Liver (tissue), 9 donors: ENCODE measurements around the gene NUTM1. TPM values are rescaled to one million over a fixed set of nuclear protein-coding genes. Genes with fewer than 3 reads are reported as not detected.

Experiments
- DNase-seq: peaks from one replicate; pipeline ENCODE4 v3.0.0-alpha.2; 2017; ENCODE audit warnings: low spot score
- H3K27ac ChIP-seq, 2 donors: one replicate each; pipeline ENCODE4 v1.7.0; 2013; ENCODE audit warnings: inconsistent platforms in 2 of 2, low read length in 2 of 2, control low read depth in 1 of 2, low read depth in 1 of 2, mild to moderate bottlenecking in 1 of 2
- H3K27me3 ChIP-seq, 4 donors: one replicate each; pipeline versions ENCODE4 v1.6.1 to v1.7.0; 2013; ENCODE audit warnings: low read length in 3 of 4, inconsistent platforms in 1 of 4, mild to moderate bottlenecking in 1 of 4, moderate library complexity in 1 of 4; ENCODE audit not compliant: control insufficient read depth in 4 of 4, insufficient read depth in 4 of 4
- H3K36me3 ChIP-seq, 4 donors: one replicate each; pipeline versions ENCODE4 v1.6.1 to v1.7.0; 2013; ENCODE audit warnings: low read length in 3 of 4, mild to moderate bottlenecking in 3 of 4, low read depth in 1 of 4, moderate library complexity in 1 of 4; ENCODE audit not compliant: control insufficient read depth in 4 of 4, insufficient read depth in 3 of 4
- H3K4me1 ChIP-seq, 4 donors: one replicate each; pipeline versions ENCODE4 v1.6.1 to v1.7.0; 2013; ENCODE audit warnings: low read length in 3 of 4, mild to moderate bottlenecking in 3 of 4, moderate library complexity in 1 of 4; ENCODE audit not compliant: control insufficient read depth in 4 of 4, insufficient read depth in 4 of 4
- H3K4me3 ChIP-seq, 3 donors: one replicate each; pipeline versions ENCODE4 v1.6.1 to v1.7.0; 2013; ENCODE audit warnings: low read length in 3 of 3, control low read depth in 1 of 3, low read depth in 1 of 3, mild to moderate bottlenecking in 1 of 3
- H3K9ac ChIP-seq, 2 donors: one replicate each; pipeline ENCODE4 v1.7.0; 2013; ENCODE audit warnings: low read length in 2 of 2, mild to moderate bottlenecking in 2 of 2, moderate library complexity in 2 of 2, control low read depth in 1 of 2, low read depth in 1 of 2
- H3K9me3 ChIP-seq, 4 donors: one replicate each; pipeline versions ENCODE4 v1.6.1 to v1.7.0; 2013; ENCODE audit warnings: low read length in 3 of 4; ENCODE audit not compliant: control insufficient read depth in 4 of 4
- ATF3 ChIP-seq: IDR thresholded peaks from 2 replicates; pipeline ENCODE4 v1.6.1; 2016; ENCODE audit warnings: antibody characterized with exemption
- EGR1 ChIP-seq, 2 donors: IDR thresholded peaks; 2 replicates each; pipeline ENCODE4 v1.6.1; 2016 to 2018; ENCODE audit warnings: antibody characterized with exemption in 2 of 2, low read depth in 2 of 2
- FOXA1 ChIP-seq: IDR thresholded peaks from 2 replicates; pipeline ENCODE4 v1.6.1; 2016; ENCODE audit warnings: antibody characterized with exemption
- FOXA2 ChIP-seq: IDR thresholded peaks from 2 replicates; pipeline ENCODE4 v1.6.1; 2016; ENCODE audit warnings: antibody characterized with exemption
- GABPA ChIP-seq, 2 donors: IDR thresholded peaks in 1 of 2; conservative IDR thresholded peaks in 1 of 2; 2 replicates each; pipeline ENCODE4 v1.6.1; 2016; ENCODE audit warnings: antibody characterized with exemption in 2 of 2, mild to moderate bottlenecking in 1 of 2, moderate library complexity in 1 of 2
- HNF4A ChIP-seq, 2 donors: conservative IDR thresholded peaks; 2 replicates each; pipeline ENCODE4 v1.6.1; 2016; ENCODE audit warnings: antibody characterized with exemption in 2 of 2, mild to moderate bottlenecking in 2 of 2
- HNF4G ChIP-seq: IDR thresholded peaks from 2 replicates; pipeline ENCODE4 v1.6.1; 2016; ENCODE audit warnings: antibody characterized with exemption
- JUND ChIP-seq, 2 donors: IDR thresholded peaks; 2 replicates each; pipeline ENCODE4 v1.6.1; 2016; ENCODE audit warnings: antibody characterized with exemption in 2 of 2
- MAX ChIP-seq: IDR thresholded peaks from 2 replicates; pipeline ENCODE4 v1.6.1; 2016; ENCODE audit warnings: antibody characterized with exemption
- NR2F2 ChIP-seq: IDR thresholded peaks from 2 replicates; pipeline ENCODE4 v1.6.1; 2016; ENCODE audit warnings: antibody characterized with exemption
- RAD21 ChIP-seq, 2 donors: IDR thresholded peaks; 2 replicates each; pipeline ENCODE4 v1.6.1; 2016; ENCODE audit warnings: antibody characterized with exemption in 2 of 2, mild to moderate bottlenecking in 2 of 2
- REST ChIP-seq: IDR thresholded peaks from 2 replicates; pipeline ENCODE4 v1.6.1; 2016; ENCODE audit warnings: antibody characterized with exemption, mild to moderate bottlenecking
- RXRA ChIP-seq, 2 donors: IDR thresholded peaks; 2 replicates each; pipeline ENCODE4 v1.6.1; 2017 to 2018; ENCODE audit warnings: antibody characterized with exemption in 2 of 2, mild to moderate bottlenecking in 1 of 2
- SP1 ChIP-seq: IDR thresholded peaks from 2 replicates; pipeline ENCODE4 v1.6.1; 2018; ENCODE audit warnings: antibody characterized with exemption, mild to moderate bottlenecking
- TAF1 ChIP-seq: conservative IDR thresholded peaks from 2 replicates; pipeline ENCODE4 v1.6.1; 2016; ENCODE audit warnings: antibody characterized with exemption, mild to moderate bottlenecking
- YY1 ChIP-seq: IDR thresholded peaks from 2 replicates; pipeline ENCODE4 v1.6.1; 2016; ENCODE audit warnings: antibody characterized with exemption, mild to moderate bottlenecking
- WGBS: extraction: QIAGEN DNeasy Blood & Tissue Kit; methylation state at CpG from one replicate; pipeline ENCODE4 v1.1.7; 2013; 5-methylcytosine and 5-hydroxymethylcytosine counted together
- polyA plus RNA-seq, 2 donors: library from polyadenylated mRNA; stranded (reverse) in 1 of 2; unstranded in 1 of 2; fragments of 200-250 nt in 1 of 2; fragments of >200 nt in 1 of 2; fragmentation: Nextera tagmentation in 1 of 2; extraction: Ambion mirVana in 1 of 2; gene quantifications; one replicate each; pipeline versions ENCODE4 v1.2.1 to v1.2.3, GENCODE V29; 2013 to 2015
- total RNA-seq, 2 donors: library from RNA; depleted of rRNA; stranded (reverse); fragments of >200 nt; gene quantifications; one replicate each; pipeline ENCODE4 v1.2.3, GENCODE V29; 2014
- TF ChIP-seq, protein P1 (sequence below): fragments of 150-350 bp; IDR thresholded peaks from 2 replicates; pipeline ENCODE4 v1.5.1; 2017; ENCODE audit warnings: improper control_type of control experiment, low read depth, low read length; ENCODE audit not compliant: missing input control
- TF ChIP-seq, protein P2 (sequence below): IDR thresholded peaks from 2 replicates; pipeline ENCODE4 v1.6.1; 2016; ENCODE audit warnings: antibody characterized with exemption
- donor health status: healthy.
- donor health status: healthy.
- donor health status: healthy.
- donor health status: healthy.
- donor health status: healthy.

The NUTM1 gene
- total and polyA plus RNA-seq, 4 donors = not detected

GRCh38 chr15:34362047-34362773 lies 19.1 kb downstream of the NUTM1 start:
- Histone ChIP-seq H3K9me3 (no peaks in the 10 kb centered on the region), H3K36me3 (peaks cover 0 to 2% (median 0%) of the 10 kb centered on the region in 4 donors), H3K4me3 (no peak overlapping the region), H3K4me1 (peaks cover 0 to 9% (median 5%) of the 10 kb centered on the region in 4 donors), H3K9ac (no peak overlapping the region), H3K27ac (no peak overlapping the region), H3K27me3 (no peaks in the 10 kb centered on the region)
- TF ChIP-seq ATF3 (no peak), RAD21 (IDR thresholded peaks at IDR 0.05) (no peak), SP1 (no peak), FOXA2 (no peak), RXRA (IDR thresholded peaks at IDR 0.05) (no peak), EGR1 (IDR thresholded peaks at IDR 0.05; ENCODE audit: low read depth in 2 of 2) (no peak), GABPA (IDR thresholded peaks at IDR 0.05 in 1 of 2, conservative IDR thresholded peaks at IDR 0.05 in 1 of 2) (no peak), FOXA1 (no peak), TAF1 (no peak), HNF4A (conservative IDR thresholded peaks at IDR 0.05) (no peak), YY1 (no peak), NR2F2 (no peak), HNF4G (no peak), MAX (no peak), REST (no peak), JUND (IDR thresholded peaks at IDR 0.05) (no peak)
- TF ChIP-seq, protein P1, sequence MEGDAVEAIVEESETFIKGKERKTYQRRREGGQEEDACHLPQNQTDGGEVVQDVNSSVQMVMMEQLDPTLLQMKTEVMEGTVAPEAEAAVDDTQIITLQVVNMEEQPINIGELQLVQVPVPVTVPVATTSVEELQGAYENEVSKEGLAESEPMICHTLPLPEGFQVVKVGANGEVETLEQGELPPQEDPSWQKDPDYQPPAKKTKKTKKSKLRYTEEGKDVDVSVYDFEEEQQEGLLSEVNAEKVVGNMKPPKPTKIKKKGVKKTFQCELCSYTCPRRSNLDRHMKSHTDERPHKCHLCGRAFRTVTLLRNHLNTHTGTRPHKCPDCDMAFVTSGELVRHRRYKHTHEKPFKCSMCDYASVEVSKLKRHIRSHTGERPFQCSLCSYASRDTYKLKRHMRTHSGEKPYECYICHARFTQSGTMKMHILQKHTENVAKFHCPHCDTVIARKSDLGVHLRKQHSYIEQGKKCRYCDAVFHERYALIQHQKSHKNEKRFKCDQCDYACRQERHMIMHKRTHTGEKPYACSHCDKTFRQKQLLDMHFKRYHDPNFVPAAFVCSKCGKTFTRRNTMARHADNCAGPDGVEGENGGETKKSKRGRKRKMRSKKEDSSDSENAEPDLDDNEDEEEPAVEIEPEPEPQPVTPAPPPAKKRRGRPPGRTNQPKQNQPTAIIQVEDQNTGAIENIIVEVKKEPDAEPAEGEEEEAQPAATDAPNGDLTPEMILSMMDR = no peak
- TF ChIP-seq, protein P2, sequence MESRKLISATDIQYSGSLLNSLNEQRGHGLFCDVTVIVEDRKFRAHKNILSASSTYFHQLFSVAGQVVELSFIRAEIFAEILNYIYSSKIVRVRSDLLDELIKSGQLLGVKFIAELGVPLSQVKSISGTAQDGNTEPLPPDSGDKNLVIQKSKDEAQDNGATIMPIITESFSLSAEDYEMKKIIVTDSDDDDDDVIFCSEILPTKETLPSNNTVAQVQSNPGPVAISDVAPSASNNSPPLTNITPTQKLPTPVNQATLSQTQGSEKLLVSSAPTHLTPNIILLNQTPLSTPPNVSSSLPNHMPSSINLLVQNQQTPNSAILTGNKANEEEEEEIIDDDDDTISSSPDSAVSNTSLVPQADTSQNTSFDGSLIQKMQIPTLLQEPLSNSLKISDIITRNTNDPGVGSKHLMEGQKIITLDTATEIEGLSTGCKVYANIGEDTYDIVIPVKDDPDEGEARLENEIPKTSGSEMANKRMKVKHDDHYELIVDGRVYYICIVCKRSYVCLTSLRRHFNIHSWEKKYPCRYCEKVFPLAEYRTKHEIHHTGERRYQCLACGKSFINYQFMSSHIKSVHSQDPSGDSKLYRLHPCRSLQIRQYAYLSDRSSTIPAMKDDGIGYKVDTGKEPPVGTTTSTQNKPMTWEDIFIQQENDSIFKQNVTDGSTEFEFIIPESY = no peak
- no peak for DNase-seq
- 80% methylated on average over 10 of the region's 10 CpGs for WGBS
